B cell (primary cell): Measurements from ENCODE around the gene P2RY1.

Experiments used
- EZH2 ChIP-seq: IDR thresholded peaks from 2 replicates; pipeline ENCODE4 v1.6.1; 2012; ENCODE audit warnings: borderline replicate concordance, low read depth, mild to moderate bottlenecking, moderate library complexity, low read length; ENCODE audit not compliant: insufficient read depth, poor library complexity, severe bottlenecking
- TF ChIP-seq, protein P1 (sequence below): fragments of 200-600 bp; IDR thresholded peaks from one replicate; pipeline ENCODE4 v1.8.0; 2022; ENCODE audit warnings: antibody characterized with exemption, mild to moderate bottlenecking

DNA sequence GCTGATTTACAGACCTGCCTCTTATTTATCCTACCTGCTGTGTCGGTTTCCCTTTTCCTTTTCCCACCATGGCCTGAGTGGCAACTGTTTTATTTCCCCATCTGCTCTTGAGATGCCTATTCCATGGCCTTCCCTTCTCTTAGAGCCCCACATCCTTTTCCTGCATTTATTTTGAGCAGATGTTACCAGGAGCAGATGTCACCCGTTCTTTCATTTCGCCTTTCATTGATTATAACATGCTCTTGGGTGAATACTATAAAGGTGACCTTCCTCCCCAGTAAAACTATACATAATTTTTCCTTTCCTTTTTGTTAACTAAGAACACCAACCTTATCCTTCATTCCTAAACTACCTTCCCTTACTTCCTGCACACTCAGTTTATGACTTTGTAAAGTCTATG lies 8.5 kb upstream of the P2RY1 start:
- TF ChIP-seq, protein P1, sequence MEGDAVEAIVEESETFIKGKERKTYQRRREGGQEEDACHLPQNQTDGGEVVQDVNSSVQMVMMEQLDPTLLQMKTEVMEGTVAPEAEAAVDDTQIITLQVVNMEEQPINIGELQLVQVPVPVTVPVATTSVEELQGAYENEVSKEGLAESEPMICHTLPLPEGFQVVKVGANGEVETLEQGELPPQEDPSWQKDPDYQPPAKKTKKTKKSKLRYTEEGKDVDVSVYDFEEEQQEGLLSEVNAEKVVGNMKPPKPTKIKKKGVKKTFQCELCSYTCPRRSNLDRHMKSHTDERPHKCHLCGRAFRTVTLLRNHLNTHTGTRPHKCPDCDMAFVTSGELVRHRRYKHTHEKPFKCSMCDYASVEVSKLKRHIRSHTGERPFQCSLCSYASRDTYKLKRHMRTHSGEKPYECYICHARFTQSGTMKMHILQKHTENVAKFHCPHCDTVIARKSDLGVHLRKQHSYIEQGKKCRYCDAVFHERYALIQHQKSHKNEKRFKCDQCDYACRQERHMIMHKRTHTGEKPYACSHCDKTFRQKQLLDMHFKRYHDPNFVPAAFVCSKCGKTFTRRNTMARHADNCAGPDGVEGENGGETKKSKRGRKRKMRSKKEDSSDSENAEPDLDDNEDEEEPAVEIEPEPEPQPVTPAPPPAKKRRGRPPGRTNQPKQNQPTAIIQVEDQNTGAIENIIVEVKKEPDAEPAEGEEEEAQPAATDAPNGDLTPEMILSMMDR, result no peak
- no peak for TF ChIP-seq EZH2
